Measurements from ENCODE around the gene ADAMTS18. TPM values are rescaled to one million over a fixed set of nuclear protein-coding genes. Genes with fewer than 3 reads are reported as not detected.

ADAMTS18 gene
- total and polyA plus RNA-seq, 9 of the 15 experiments (the other 6 are each of a cell fraction or from before 2014, with no cell fraction given) = not detected

DNA sequence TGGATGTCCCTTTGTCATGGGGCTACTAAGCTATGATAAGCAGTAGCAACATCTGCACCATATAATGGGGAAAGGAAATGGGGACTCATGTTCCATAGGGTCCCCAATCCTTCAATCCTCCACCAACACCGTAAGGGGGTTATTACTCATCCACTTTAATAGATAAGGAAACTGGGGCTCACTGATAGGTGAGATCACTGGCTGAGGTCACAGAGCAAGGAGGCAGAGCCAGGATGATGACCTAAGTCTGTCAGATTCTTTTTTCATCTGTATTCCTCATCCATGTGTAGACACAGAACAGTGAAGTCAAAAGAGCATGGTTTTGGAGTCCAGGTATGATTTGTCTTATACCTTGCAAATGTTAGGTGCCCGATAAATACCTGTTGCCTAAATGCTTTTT lies 10.5 kb upstream of the ADAMTS18 start (continued):
- no peak for TF ChIP-seq C11orf30 (IDR thresholded peaks at IDR 0.05; ENCODE audit: low read depth)

GRCh38 chr16:77444147-77444460 lies 9.3 kb upstream of the ADAMTS18 start:
- ATAC-seq (no peak), DNase-seq (ENCODE audit: extremely low read depth in 1 of 4, low spot score in 3 of 4) (no peak), FAIRE-seq (no peak)
- H3K9me1 ChIP-seq (ENCODE audit: control insufficient read depth, insufficient read depth, low read length) = no peaks in the 10 kb centered on the region
- ChIA-PET POLR2A (no interaction called here), CTCF (ENCODE audit: low intra/inter-chr PET ratio) (no interaction called here)
- H2AFZ ChIP-seq (ENCODE audit: low read depth, low read length) = no peak overlapping the region
- no peaks in the 10 kb centered on the region for H3K27me3 ChIP-seq (ENCODE audit: control insufficient read depth in 2 of 2, insufficient read depth in 2 of 2, low read length in 2 of 2)
- WGBS (ENCODE audit: insufficient coverage, low coverage, missing lambda C conversion rate) = 0% methylated on average over 1 of the region's 1 CpG
- in situ Hi-C loops (cut with MboI) (no loop called here), intact Hi-C loops (cut with micrococcal nuclease) (no loop called here)
- no peaks in the 10 kb centered on the region for H3K4me1 ChIP-seq (replicated peaks in 1 of 2; ENCODE audit: control insufficient read depth in 2 of 2, insufficient read depth in 2 of 2, low read length in 2 of 2)
- no peaks in the 10 kb centered on the region; the same call in 1 of the 2 replicates for H4K20me1 ChIP-seq (replicated peaks; ENCODE audit: control insufficient read depth, insufficient read depth, low read length)
- no peaks in the 10 kb centered on the region for H3K79me2 ChIP-seq (ENCODE audit: control insufficient read depth, insufficient read depth, low read length)
- no peaks in the 10 kb centered on the region for H3K36me3 ChIP-seq (ENCODE audit: control insufficient read depth, insufficient read depth, low read length)
- no peak overlapping the region for H3K4me3 ChIP-seq
- H3K4me2 ChIP-seq (ENCODE audit: insufficient read depth, low read length) = no peak overlapping the region
- H3K9ac ChIP-seq (ENCODE audit: insufficient read depth in 1 of 2, low read depth in 2 of 2, low read length in 2 of 2) = no peak overlapping the region
- no peaks in the 10 kb centered on the region for H3K9me3 ChIP-seq (replicated peaks; ENCODE audit: control insufficient read depth, insufficient read depth, low read depth, low read length)
- H3K27ac ChIP-seq (ENCODE audit: extremely low read depth, low read depth, low read length) = no peak overlapping the region
- BruUV-seq (replicated peaks) = no TSS peak
- TF ChIP-seq ARID2 (IDR thresholded peaks at IDR 0.05) = no peak
- no peak for TF ChIP-seq RCOR1 (IDR thresholded peaks at IDR 0.05; ENCODE audit: borderline replicate concordance in 1 of 2, low read depth in 2 of 2, low read length in 2 of 2)
- no peak for TF ChIP-seq FOS (IDR thresholded peaks at IDR 0.05; ENCODE audit: extremely low read depth, insufficient read length)
